ENCODE results near the gene ZNF202.
"Not testable (repeated sequence)": the region's sequence is repeated elsewhere in the genome, so short reads cannot be mapped to it uniquely, and the experiment has no call there.

ZNF202 gene

DNA sequence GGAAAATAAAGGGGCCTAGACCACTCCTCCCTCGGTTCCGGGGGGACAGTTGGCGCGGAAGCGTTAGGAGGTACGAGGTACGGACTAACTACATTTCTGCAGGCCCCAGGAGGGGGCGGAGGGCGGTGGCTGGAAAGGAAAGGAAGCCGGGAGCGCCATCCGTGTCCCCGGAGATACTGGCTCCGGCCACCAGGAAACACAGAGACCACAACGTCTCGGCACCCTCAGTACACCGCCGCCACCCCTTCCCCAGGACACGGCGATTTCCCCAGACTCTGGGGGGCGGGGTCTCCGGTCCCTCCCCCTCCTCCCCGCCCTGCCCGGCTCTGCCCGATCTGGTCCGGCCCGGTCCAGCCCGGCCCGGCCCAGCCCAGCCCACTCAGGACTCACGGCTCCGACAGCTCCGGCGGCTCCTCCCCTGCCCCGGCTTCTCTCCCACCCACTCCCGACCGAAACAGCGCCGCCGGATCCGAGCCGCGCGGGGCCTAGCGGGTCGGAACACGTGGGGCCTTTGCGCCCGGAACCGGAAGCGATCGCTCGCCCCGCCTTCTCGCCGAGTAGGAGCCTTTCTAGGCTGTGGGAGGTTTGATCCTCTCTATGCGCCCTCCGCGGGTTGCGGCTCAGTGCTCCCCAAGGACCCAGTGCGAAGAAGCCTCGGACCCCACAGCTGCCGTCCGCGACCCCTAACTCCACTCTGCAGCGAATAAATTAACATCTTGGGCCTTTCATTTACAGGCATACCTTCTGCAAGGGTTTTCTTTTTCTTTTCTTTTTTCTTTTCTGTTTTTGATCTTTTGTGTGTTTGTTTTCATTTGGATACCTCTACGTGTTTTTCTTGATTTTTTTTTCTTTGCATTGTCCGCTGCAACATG, at the start of gene ZNF202:
Gene ZNF202 (minus strand): TSS at position 502 of the 872 bp plus-strand sequence. CDS start 10,772 bp downstream, outside the sequence.
- peak; percentile 88 for DNase-seq

DNA sequence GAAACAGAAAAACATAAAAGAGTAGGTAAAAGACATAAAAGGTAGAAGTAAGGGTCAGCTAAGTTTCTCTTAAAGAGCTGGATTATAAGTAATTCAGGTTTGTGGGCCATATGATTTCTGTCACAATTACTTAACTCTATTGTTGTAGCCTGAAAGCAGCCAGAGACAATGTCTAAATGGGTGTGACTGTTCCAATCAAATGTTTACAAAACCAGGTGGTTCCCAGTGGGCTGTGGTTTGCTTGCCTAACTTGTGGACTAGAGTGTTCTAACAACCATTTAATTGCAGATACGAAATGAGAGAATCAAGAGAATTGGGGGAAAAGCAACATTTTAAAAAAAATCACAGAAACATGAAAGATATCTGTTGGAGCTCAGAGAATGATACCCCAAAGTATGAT, 42.1 kb upstream of the ZNF202 start:
- no peak for DNase-seq

- DNase-seq: no peak
These were observed 37.1 kb upstream of the ZNF202 start for GRCh38 chr11:123778511-123778910.

DNA sequence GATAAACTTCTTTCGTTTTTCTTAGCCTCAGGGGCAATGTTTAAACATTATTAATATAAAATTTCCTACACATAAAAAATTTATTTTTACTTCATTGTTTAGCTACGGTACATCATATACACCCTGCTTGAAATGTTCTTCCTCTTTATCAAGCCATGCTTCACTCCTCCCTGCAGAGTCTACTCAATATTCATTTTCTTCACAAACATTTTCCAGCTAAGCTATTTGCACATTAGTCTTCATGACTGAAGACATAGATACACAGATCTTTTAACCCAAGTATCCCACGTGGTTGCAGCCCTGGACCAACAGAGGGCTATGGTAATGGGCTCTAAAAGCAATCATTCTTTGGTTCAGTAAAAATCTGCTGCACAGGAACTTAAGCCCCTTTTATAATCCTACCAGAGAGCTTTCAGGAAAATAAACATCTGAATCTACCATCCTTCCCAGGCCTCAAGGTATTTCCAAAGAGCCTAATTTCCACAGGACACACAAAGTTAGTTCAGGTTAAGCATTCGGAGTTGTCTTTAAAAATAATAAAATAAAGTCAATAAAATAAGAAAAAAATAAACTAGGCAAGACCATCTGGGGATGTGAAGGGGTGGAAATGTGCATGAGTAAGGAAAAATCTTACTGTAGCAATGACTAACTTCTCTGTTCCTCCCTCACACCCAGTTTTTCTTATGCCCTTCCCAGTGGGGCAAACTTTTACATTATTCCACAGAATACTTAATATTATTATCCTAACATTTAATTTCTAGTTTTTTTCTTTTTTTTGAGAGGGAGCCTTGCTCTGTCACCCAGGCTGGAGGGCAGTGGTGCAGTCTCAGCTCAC, 34.5 kb upstream of the ZNF202 start:
- DNase-seq: no peak

DNA sequence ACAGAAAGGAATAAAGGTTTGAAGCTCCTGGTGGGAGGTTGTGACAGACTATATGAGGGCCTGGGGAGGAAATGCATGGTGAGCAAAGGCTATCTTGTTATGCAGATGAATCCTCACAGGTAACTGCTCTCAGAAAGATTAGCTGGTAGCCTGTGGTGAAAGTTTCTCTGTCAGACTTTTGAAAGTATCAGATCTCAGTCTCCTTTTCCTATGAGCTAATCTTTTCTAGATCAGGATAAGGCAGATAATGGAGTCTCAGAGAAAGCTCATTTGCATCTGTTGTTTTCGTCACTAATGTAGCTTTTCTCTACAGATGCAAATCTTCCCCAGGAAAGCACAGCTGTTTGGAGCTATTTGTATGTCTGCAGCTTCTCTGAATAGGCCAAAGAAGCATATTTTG, 33.8 kb upstream of the ZNF202 start:
- no peak for DNase-seq

DNA sequence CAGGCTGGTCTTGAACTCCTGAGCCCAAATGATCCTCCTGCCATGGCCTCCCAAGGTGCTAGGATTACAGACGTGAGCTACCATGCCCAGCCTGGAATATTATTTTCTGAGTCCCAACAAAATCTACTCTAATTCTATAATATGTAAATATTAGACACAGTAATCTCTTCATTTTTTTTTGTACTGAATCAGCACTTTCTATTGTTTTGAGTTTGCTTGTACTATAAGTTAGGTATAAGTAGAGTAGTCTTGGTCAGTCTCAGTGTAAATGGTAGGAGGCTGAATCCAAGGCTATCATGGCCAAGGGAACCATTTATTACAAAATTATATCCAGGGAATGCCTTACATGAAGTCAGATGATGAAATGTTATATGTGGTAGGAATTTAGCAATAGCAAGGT, 32.5 kb upstream of the ZNF202 start:
- no peak for DNase-seq

DNA sequence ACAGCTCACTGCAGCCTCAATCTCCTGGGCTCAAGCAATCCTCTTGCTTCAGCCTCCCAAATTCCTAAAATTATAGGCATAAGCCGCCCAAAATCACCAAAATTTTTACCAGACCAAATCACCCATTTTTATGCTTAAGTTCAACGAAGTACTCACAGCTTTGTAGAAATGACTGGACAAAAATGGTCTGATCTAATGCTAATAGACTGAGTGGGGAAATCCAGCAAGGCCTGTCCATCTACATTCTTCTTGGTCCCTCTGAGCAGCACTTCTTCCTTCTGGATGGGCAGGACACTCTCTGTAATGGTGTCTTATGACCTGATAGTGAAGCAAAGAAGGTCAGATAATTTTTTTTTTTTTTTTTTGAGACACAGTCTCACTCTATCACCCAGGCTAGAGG, 31.6 kb upstream of the ZNF202 start:
- no peak for DNase-seq

GRCh38 chr11:123771664-123772063, 30.2 kb upstream of the ZNF202 start:
- no peak for DNase-seq

GRCh38 chr11:123770712-123771111, 29.3 kb upstream of the ZNF202 start:
- DNase-seq: no peak

DNA sequence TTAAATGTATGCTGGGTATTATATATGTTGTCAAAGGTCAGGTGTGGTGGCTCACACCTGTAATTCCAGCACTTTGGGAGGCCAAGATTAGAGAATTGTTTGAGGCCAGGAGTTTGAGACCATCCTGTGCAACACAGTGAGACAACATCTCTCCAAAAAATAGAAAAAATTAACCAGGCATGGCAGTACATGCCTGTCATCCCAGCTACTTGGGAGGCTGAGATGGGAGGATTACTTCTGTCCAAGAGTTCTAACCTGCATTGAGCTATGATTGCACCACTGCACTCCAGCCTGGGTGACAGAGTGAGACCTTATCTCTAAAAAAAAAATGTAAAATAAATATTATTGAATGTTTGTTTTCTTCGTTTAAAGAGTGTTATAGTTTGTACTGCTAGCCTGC, 24.1 kb upstream of the ZNF202 start:
- no peak for DNase-seq

DNA sequence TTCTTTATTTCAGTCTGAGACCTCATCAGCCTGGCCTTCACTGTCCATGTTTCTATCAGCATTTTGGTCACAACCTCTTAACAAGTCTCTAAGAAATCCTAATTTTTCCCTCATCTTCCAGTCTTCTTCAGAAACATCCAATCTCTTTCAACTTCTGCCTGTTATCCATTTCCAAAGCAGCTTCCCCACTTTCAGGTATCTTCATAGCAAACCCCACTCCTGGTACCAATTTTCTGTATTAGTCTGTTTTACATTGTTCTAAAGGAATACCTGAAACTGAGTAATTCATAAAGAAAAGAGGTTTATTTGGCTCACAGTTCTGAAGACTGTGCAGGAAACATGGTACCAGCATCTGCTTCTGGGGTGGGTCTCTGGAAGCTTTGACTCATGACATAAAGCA, 21.0 kb upstream of the ZNF202 start:
- no peak for DNase-seq

GRCh38 chr11:123760894-123761293, 19.4 kb upstream of the ZNF202 start:
- no peak for DNase-seq

DNA sequence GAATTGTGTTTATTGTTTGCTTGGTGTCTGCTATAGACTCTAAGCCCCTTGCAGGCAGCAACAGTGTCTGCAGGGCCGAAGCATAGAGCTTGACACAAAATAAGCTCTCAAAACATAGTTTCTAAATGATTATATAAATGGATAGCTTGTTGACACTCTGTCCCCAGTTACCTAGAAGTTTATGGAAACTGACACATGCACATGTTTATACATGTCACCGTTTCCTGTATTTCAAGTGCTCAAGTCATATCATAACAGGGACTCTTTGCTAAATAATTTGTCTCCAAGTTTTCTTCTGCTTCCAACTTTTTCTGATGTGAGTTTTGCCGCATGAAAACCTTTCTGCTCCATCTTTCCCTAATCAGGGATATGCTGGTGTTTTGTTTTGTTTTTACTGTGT, 16.5 kb upstream of the ZNF202 start:
- DNase-seq: no peak

DNA sequence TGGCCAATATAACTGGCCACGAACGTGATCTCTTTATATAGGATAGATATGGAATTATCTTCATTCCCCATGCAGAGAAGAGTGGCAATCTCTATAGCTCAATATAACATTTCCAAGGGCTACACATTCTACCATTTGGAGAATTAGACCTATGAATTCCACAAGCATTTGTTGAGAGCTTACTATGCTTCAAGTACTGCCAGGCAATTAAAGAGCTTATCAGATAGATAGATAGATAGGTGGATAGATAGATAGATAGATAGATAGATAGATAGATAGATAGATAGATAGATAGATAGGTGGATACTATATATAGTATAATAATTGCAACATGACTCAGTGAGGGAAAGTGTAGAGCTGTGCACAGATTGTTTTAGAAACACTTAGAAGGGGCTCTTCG, 14.4 kb upstream of the ZNF202 start:
- DNase-seq: no peak

DNA sequence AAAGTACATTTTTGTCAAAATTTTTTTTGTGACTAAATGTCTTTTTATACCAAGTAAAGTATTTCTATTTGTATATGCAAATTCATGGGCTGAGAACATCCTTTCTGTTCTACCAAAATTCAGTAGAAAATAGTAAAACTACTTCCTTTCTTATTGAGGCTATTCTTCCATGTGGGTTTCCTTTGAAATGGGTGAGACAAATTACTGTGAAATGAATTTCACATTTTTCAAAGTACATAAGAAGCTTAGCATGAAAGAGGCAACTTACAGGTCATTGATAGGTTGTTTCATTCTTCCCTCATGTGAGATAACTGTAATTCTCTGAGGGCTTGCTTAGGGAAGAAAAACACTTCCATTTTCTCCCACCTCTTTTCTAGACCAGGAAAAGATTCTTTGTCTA, 13.9 kb upstream of the ZNF202 start:
- DNase-seq: no peak

DNA sequence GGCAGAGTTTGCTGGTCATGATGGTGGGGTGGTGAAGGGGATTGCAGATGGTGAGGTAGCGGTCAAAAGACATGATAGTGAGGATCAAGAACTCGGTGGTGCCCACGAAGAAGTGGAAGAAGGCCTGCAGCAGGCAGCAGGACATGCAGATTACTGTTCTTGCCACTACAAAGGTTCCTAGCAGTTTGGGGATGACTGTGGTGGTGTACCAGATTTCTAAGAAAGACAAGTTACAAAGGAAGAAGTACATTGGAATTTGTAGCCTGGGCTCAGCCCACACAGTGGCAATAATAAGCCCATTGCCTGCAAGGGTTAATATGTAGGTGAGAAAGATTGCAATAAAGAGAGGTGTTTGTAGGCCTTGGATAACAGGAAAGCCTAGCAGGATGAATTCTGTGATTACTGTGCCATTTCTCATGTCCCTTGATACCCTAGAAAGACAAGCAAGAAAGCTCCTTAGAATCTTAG, 12.7 kb upstream of the ZNF202 start, which contains the start of gene OR6X1:
Gene OR6X1 (minus strand): TSS at position 418 of the 468 bp plus-strand sequence. CDS start 0 bp downstream, at position 418.
- no peak for DNase-seq

DNA sequence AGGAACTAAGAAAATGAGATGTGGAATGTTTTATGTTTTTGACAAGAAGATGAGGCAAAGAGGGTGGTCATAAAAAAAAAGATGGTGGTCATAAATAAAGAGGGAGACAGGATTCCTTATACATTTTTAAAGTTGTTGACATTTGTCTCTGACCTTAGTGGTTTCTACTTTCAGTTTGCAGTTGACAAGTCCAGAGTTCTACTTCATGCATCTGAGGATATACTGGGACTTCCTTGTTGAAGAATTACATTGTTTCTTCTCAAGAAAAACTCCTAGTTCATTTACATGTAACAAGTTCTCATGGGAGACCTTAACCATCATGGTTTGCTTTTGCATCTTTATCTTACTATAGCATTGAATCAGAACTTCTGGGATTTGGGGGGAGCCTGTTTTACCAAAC, 11.7 kb upstream of the ZNF202 start:
- DNase-seq: no peak

DNA sequence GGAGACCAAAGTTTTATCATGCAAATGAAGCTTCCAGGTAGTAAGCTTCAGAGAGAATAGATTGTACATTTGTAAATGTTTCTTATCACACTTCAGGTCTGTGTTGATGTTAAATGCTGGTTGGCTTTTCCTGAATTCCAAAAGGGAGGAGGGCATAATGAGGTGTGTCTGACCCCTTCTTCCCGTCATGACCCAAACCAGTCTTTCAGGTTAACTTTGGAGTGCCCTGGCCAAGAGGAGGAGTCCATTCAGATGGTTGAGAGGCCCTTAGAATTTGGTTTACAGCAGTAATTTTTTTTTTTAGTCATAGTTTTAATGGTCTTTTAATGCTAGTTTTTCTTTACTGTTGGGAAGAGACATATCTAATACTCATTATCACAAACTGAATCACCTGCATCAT, 10.3 kb upstream of the ZNF202 start:
- no peak for DNase-seq

DNA sequence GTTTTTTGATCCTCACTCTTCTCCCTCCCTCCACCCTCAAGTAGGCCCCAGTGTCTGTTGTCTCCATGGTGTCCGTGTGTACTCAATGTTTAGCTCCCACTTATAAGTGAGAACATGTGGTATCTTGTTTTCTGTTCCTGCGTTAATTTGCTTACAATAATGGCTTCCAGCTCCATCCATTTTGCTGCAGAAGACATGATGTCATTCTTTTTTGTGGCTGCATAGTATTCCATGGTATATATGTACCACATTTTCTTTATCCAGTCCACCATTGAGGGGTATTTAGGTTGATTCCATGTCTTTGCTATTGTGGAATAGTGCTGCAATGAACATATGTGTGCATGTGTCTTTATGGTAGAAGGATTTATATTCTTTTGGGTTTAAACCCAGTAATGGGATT, 6.9 kb upstream of the ZNF202 start:
- DNase-seq: not testable (repeated sequence)

GRCh38 chr11:123745764-123746451, 4.4 kb upstream of the ZNF202 start:
- no peak for DNase-seq

- DNase-seq: no peak
These were observed 1.3 kb upstream of the ZNF202 start for GRCh38 chr11:123742724-123743120.

GRCh38 chr11:123742031-123742723, 717 bp upstream of the ZNF202 start:
- no peak for DNase-seq

DNA sequence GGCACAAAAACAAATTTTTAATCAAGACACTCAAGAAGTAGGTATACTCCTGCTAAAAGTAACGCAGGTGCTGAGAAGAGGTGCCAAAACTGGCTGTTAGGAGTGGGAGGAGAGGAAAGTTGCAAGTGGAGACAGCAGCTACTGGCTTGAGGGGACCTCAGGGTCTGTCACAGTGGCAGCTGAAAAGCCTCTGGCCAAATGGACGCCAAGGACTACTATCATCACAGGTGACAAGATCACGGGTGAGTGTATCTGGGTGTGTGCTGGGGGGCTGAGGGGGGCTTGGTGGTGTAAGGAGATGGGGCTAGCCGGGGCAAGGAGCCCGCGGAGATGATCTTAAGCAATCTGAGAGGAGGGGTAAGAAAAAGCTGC, 687 bp downstream of the ZNF202 start:
- no peak for DNase-seq
